ENCODE data around the gene PAQR5.

DNA sequence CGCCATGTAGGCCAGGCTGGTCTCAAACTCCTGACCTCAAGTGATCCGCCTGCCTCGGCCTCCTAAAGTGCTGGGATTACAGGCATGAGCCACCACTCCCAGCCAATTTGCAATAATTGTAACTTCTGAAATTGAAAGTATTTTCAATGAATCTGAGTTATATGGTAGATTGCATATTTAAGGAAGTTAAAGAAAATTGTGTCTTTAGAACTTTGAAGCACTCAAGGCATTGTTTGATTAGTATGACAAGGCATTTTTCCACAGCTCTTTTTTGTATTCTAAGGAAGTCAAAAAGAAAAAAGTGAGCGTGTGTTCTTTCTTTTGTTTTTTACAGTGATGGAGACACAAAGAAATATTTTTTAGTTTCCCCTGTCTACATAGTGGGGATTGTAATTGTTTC lies 138.2 kb downstream of the PAQR5 start:
- TF ChIP-seq POLR2AphosphoS5 (IDR thresholded peaks at IDR 0.05; ENCODE audit: low read depth, low read length): no peak
- TF ChIP-seq TAF1 (IDR thresholded peaks at IDR 0.05; ENCODE audit: borderline replicate concordance, low read depth, low read length): no peak
- no peak for TF ChIP-seq POLR2A (IDR thresholded peaks at IDR 0.05; ENCODE audit: low read depth, low read length)
